Type B pancreatic cell (in vitro differentiated cells): ENCODE measurements around the gene PTDSS2. TPM values are rescaled to one million over a fixed set of nuclear protein-coding genes. Genes with fewer than 3 reads are reported as not detected.

Experiments used
- DNase-seq: peaks from one replicate; pipeline ENCODE4 v3.0.0; 2021; ENCODE audit warnings: mixed read lengths; ENCODE audit not compliant: unreplicated experiment; ENCODE audit errors: extremely low spot score
- H3K27ac Mint-ChIP-seq: 2 replicates; pipeline ENCODE4 v1.8.0; 2021; ENCODE audit warnings: mild to moderate bottlenecking, mixed read lengths
- H3K27me3 Mint-ChIP-seq: 2 replicates; pipeline ENCODE4 v1.8.0; 2021; ENCODE audit warnings: mixed read lengths
- H3K36me3 Mint-ChIP-seq: 2 replicates; pipeline ENCODE4 v1.8.0; 2021; ENCODE audit warnings: mixed read lengths
- H3K4me1 Mint-ChIP-seq: one replicate; pipeline ENCODE4 v1.8.0; 2021; ENCODE audit warnings: mixed read lengths; ENCODE audit not compliant: unreplicated experiment
- H3K4me3 Mint-ChIP-seq: 2 replicates; pipeline ENCODE4 v1.8.0; 2021; ENCODE audit warnings: mild to moderate bottlenecking, mixed read lengths
- H3K9me3 Mint-ChIP-seq: 2 replicates; pipeline ENCODE4 v1.8.0; 2021; ENCODE audit warnings: mixed read lengths
- total RNA-seq: library from RNA; stranded (reverse); gene quantifications from 2 replicates; pipeline ENCODE4 v1.2.1, GENCODE V29; 2021; ENCODE audit warnings: low replicate concordance
- TF ChIP-seq, protein P1 (sequence below): fragments of 200-600 bp; sonication (generic); conservative IDR thresholded peaks from 2 replicates; pipeline ENCODE4 v1.5.0; 2021; ENCODE audit warnings: antibody characterized with exemption, mild to moderate bottlenecking

PTDSS2 gene
- total RNA-seq, 1 donor from 2014 or later: 46.9 TPM

GRCh38 chr11:530960-531831 is 81.1 kb downstream of the PTDSS2 start:
- Mint-ChIP-seq H3K36me3 (no peaks in the 10 kb centered on the region), H3K27ac (no peak overlapping the region), H3K27me3 (peaks cover 2% of the 10 kb centered on the region), H3K4me3 (peak overlapping the region; percentile 64), H3K9me3 (no peaks in the 10 kb centered on the region), H3K4me1 (no peaks in the 10 kb centered on the region)
- TF ChIP-seq, protein P1, sequence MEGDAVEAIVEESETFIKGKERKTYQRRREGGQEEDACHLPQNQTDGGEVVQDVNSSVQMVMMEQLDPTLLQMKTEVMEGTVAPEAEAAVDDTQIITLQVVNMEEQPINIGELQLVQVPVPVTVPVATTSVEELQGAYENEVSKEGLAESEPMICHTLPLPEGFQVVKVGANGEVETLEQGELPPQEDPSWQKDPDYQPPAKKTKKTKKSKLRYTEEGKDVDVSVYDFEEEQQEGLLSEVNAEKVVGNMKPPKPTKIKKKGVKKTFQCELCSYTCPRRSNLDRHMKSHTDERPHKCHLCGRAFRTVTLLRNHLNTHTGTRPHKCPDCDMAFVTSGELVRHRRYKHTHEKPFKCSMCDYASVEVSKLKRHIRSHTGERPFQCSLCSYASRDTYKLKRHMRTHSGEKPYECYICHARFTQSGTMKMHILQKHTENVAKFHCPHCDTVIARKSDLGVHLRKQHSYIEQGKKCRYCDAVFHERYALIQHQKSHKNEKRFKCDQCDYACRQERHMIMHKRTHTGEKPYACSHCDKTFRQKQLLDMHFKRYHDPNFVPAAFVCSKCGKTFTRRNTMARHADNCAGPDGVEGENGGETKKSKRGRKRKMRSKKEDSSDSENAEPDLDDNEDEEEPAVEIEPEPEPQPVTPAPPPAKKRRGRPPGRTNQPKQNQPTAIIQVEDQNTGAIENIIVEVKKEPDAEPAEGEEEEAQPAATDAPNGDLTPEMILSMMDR: no peak
- DNase-seq: peak; percentile 68

DNA sequence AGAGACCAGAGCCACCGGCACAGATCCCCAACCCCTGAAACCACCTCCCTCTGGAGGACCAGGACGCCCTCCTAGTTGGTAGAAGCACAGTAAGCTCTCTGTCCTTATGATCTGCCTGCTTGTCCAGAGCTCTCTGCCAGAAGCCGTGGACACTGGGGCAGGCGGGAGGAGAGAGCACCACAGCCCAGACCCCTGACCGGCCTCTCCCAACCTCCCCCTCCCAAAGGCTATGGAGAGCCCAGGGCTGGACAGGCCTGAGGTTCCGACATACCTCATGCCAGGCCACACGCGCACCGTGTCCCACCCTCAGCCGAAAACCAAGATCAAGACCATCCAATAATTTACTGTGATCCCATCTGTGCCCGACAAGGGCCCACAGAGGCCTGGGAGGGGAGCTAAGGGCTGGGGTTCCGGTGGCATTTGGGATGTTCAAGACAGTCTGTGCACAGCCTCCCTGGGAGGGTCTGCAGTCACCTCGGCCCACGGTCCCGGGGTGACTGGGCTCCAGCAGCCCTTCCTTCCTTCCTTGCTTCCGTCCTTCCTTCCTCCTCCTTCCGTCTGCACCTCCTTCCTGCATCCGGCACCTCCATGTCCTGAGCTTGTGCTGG is 81.9 kb downstream of the PTDSS2 start:
- H3K4me1 Mint-ChIP-seq: no peaks in the 10 kb centered on the region
- no peaks in the 10 kb centered on the region for H3K9me3 Mint-ChIP-seq
- H3K4me3 Mint-ChIP-seq: peak overlapping the region; percentile 64
- no peak overlapping the region for H3K27ac Mint-ChIP-seq
- H3K27me3 Mint-ChIP-seq: peaks cover 5% of the 10 kb centered on the region
- TF ChIP-seq, protein P1: no peak
- no peak for DNase-seq
- H3K36me3 Mint-ChIP-seq: no peaks in the 10 kb centered on the region

DNA sequence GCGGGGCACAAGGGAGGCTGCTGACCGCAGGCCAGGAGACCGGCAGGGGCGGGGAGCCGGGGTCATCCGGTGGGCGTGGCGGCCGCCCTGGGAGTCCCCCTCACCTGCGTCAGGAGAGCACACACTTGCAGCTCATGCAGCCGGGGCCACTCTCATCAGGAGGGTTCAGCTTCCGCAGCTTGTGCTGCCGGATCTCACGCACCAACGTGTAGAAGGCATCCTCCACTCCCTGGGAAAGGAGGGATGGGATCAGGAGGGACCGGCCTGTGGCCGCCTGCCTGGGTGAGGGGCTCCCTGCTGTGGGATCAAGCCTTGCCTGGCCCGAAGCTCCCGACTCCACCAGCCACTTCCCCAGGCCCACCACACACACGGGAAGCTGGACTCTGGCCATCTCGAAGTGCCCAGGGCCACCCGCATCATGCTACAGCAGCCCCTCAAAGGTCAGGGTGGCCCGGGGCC is 82.5 kb downstream of the PTDSS2 start:
- Mint-ChIP-seq H3K9me3 (no peaks in the 10 kb centered on the region), H3K4me1 (no peaks in the 10 kb centered on the region), H3K27ac (no peak overlapping the region), H3K36me3 (no peaks in the 10 kb centered on the region), H3K4me3 (no peak overlapping the region), H3K27me3 (peaks cover 5% of the 10 kb centered on the region)
- TF ChIP-seq, protein P1: no peak
- DNase-seq: no peak

GRCh38 chr11:532986-533585 is 83.0 kb downstream of the PTDSS2 start:
- Mint-ChIP-seq H3K27ac (no peak overlapping the region), H3K4me1 (no peaks in the 10 kb centered on the region), H3K27me3 (peaks cover 9% of the 10 kb centered on the region), H3K36me3 (no peaks in the 10 kb centered on the region), H3K4me3 (no peak overlapping the region), H3K9me3 (no peaks in the 10 kb centered on the region)
- peak; percentile 73 for DNase-seq
- TF ChIP-seq, protein P1: no peak

- Mint-ChIP-seq H3K27ac (no peak overlapping the region), H3K36me3 (no peaks in the 10 kb centered on the region), H3K9me3 (no peaks in the 10 kb centered on the region), H3K27me3 (peaks cover 16% of the 10 kb centered on the region), H3K4me3 (peak overlapping the region; percentile 51), H3K4me1 (no peaks in the 10 kb centered on the region)
- peak; percentile 67 for DNase-seq
- TF ChIP-seq, protein P1: no peak
These were observed 83.7 kb downstream of the PTDSS2 start for GRCh38 chr11:533586-534395.
